Measurements from ENCODE around the gene AGAP1. TPM values are rescaled to one million over a fixed set of nuclear protein-coding genes. Genes with fewer than 3 reads are reported as not detected.
"Not testable (repeated sequence)": the region's sequence is repeated elsewhere in the genome, so short reads cannot be mapped to it uniquely, and the experiment has no call there.

Gene AGAP1
- total RNA-seq, 1 donor from 2014 or later: 44.7 TPM

- DNase-seq (ENCODE audit: low spot score): no peak
Measured at GRCh38 chr2:235937526-235937925, 443.7 kb downstream of the AGAP1 start.

GRCh38 chr2:235937936-235938335, 444.1 kb downstream of the AGAP1 start:
- no peak for DNase-seq (ENCODE audit: low spot score)

GRCh38 chr2:235938611-235939010, 444.8 kb downstream of the AGAP1 start:
- DNase-seq (ENCODE audit: low spot score): no peak

- no peak for DNase-seq (ENCODE audit: low spot score)
Measured at GRCh38 chr2:235939471-235939870, 445.6 kb downstream of the AGAP1 start.

GRCh38 chr2:235940330-235940729, 446.5 kb downstream of the AGAP1 start:
- DNase-seq (ENCODE audit: low spot score): peak; percentile 53

GRCh38 chr2:235944591-235944990, 450.7 kb downstream of the AGAP1 start:
- DNase-seq (ENCODE audit: low spot score): no peak

GRCh38 chr2:235945608-235946140, 451.8 kb downstream of the AGAP1 start:
- DNase-seq (ENCODE audit: low spot score): no peak

- no peak for DNase-seq (ENCODE audit: low spot score)
Measured at GRCh38 chr2:235946590-235946989, 452.7 kb downstream of the AGAP1 start.

- DNase-seq (ENCODE audit: low spot score): not testable (repeated sequence)
Measured at GRCh38 chr2:235947055-235947454, 453.2 kb downstream of the AGAP1 start.

GRCh38 chr2:235949567-235950472, 456.0 kb downstream of the AGAP1 start:
- no peak for DNase-seq (ENCODE audit: low spot score)

GRCh38 chr2:235950473-235950809, 456.6 kb downstream of the AGAP1 start:
- no peak for DNase-seq (ENCODE audit: low spot score)

- no peak for DNase-seq (ENCODE audit: low spot score)
Measured at GRCh38 chr2:235951493-235951892, 457.6 kb downstream of the AGAP1 start.

- no peak for DNase-seq (ENCODE audit: low spot score)
Measured at GRCh38 chr2:235951982-235952381, 458.1 kb downstream of the AGAP1 start.

- DNase-seq (ENCODE audit: low spot score): no peak
Measured at GRCh38 chr2:235952714-235953113, 458.9 kb downstream of the AGAP1 start.

GRCh38 chr2:235954281-235954680, 460.4 kb downstream of the AGAP1 start:
- DNase-seq (ENCODE audit: low spot score): no peak

- no peak for DNase-seq (ENCODE audit: low spot score)
Measured at GRCh38 chr2:235954888-235955480, 461.1 kb downstream of the AGAP1 start.

- DNase-seq (ENCODE audit: low spot score): no peak
Measured at GRCh38 chr2:235955664-235956063, 461.8 kb downstream of the AGAP1 start.

- no peak for DNase-seq (ENCODE audit: low spot score)
Measured at GRCh38 chr2:235956281-235956970, 462.6 kb downstream of the AGAP1 start.

GRCh38 chr2:235957251-235957650, 463.4 kb downstream of the AGAP1 start:
- no peak for DNase-seq (ENCODE audit: low spot score)

- no peak for DNase-seq (ENCODE audit: low spot score)
Measured at GRCh38 chr2:235958221-235958930, 464.5 kb downstream of the AGAP1 start.

GRCh38 chr2:235958931-235959410, 465.1 kb downstream of the AGAP1 start:
- no peak for DNase-seq (ENCODE audit: low spot score)

Data from mucosa of gallbladder (tissue), 1 donor.